K562 (cell line): ENCODE data around the gene ACBD3. TPM values are rescaled to one million over a fixed set of nuclear protein-coding genes. Genes with fewer than 3 reads are reported as not detected.

Experiments
- BCLAF1 ChIP-seq, 2 experiments: fragments of 450-650 bp in 1 of 2; IDR thresholded peaks; 2 replicates each; pipeline ENCODE4 v1.6.1; 2011 to 2017; ENCODE audit warnings: low read depth in 2 of 2, antibody characterized with exemption in 1 of 2, borderline replicate concordance in 1 of 2, low read length in 1 of 2, mild to moderate bottlenecking in 1 of 2, mixed read lengths in 1 of 2; ENCODE audit not compliant: control insufficient read depth in 1 of 2
- CBFA2T2 ChIP-seq: fragments of 450-650 bp; conservative IDR thresholded peaks from 2 replicates; pipeline ENCODE4 v1.6.1; 2017; ENCODE audit warnings: mild to moderate bottlenecking
- CXXC5 ChIP-seq: fragments of 250-450 bp; sonication (Bioruptor Pico); IDR thresholded peaks from 2 replicates; pipeline ENCODE4 v1.8.0; 2022; ENCODE audit warnings: inconsistent platforms, mild to moderate bottlenecking, moderate library complexity
- FOS ChIP-seq: IDR thresholded peaks from 3 replicates; pipeline ENCODE4 v1.6.1; 2011; ENCODE audit not compliant: insufficient read length; ENCODE audit errors: extremely low read depth
- HMGN3 ChIP-seq: IDR thresholded peaks from 2 replicates; pipeline ENCODE4 v1.6.1; 2011; ENCODE audit warnings: borderline replicate concordance, low read depth, mild to moderate bottlenecking, mixed read lengths, low read length; ENCODE audit not compliant: insufficient read length; ENCODE audit errors: extremely low read depth
- HNRNPK ChIP-seq: fragments of 200-400 bp; formaldehyde crosslinking; IDR thresholded peaks from one replicate; pipeline ENCODE4 v1.6.1; 2018; ENCODE audit warnings: mild to moderate bottlenecking, low read depth, low read length; ENCODE audit not compliant: poor library complexity, severe bottlenecking
- JUNB ChIP-seq: fragments of 450-650 bp; formaldehyde crosslinking; conservative IDR thresholded peaks from 2 replicates; pipeline ENCODE4 v1.4.0; 2020; ENCODE audit warnings: mild to moderate bottlenecking
- MITF ChIP-seq: IDR thresholded peaks from 2 replicates; pipeline ENCODE4 v1.6.1; 2014; ENCODE audit warnings: antibody characterized with exemption
- MYBL2 ChIP-seq, 2 experiments: fragments of 450-650 bp in 1 of 2; sonication (generic) in 1 of 2; formaldehyde crosslinking in 1 of 2; IDR thresholded peaks; 2 replicates each; pipeline versions ENCODE4 v1.6.1 to v1.8.1; 2017 to 2022; ENCODE audit warnings: borderline replicate concordance in 1 of 2, inconsistent platforms in 1 of 2, low read depth in 1 of 2, mild to moderate bottlenecking in 1 of 2, missing genetic modification reagents in 1 of 2, moderate library complexity in 1 of 2
- NFIC ChIP-seq: fragments of 450-650 bp; IDR thresholded peaks from 2 replicates; pipeline ENCODE4 v1.6.1; 2017; ENCODE audit warnings: mild to moderate bottlenecking, inconsistent platforms
- NFRKB ChIP-seq: fragments of 450-650 bp; IDR thresholded peaks from 2 replicates; pipeline ENCODE4 v1.6.1; 2016; ENCODE audit warnings: low read depth
- RBM25 ChIP-seq: fragments of 200-400 bp; formaldehyde crosslinking; IDR thresholded peaks from 2 replicates; pipeline ENCODE4 v1.6.1; 2018; ENCODE audit warnings: low read length, low read depth, moderate library complexity; ENCODE audit not compliant: severe bottlenecking
- SOX6 ChIP-seq: fragments of 450-650 bp; IDR thresholded peaks from 2 replicates; pipeline ENCODE4 v1.6.1; 2014; ENCODE audit warnings: mild to moderate bottlenecking
- STAG1 ChIP-seq: sonication (generic); formaldehyde crosslinking; IDR thresholded peaks from 2 replicates; pipeline ENCODE4 v1.5.0; 2020; ENCODE audit warnings: missing genetic modification reagents, borderline replicate concordance
- STAT5B ChIP-seq: fragments of 250-450 bp; sonication (Bioruptor Pico); IDR thresholded peaks from 2 replicates; pipeline ENCODE4 v1.8.0; 2021; ENCODE audit warnings: mild to moderate bottlenecking, inconsistent platforms
- TAL1 ChIP-seq: fragments of 450-650 bp; IDR thresholded peaks from 2 replicates; pipeline ENCODE4 v1.6.1; 2016; ENCODE audit warnings: mild to moderate bottlenecking
- TARDBP ChIP-seq: fragments of 450-650 bp; IDR thresholded peaks from 2 replicates; pipeline ENCODE4 v1.6.1; 2016
- WHSC1 ChIP-seq: IDR thresholded peaks from one replicate; pipeline ENCODE4 v1.6.1; 2012; ENCODE audit warnings: low read length, control low read depth, inconsistent platforms
- ZFP36 ChIP-seq: fragments of 150-350 bp; IDR thresholded peaks from 2 replicates; pipeline ENCODE4 v1.6.1; 2018; ENCODE audit warnings: low read length, low read depth; ENCODE audit not compliant: partially characterized antibody
- ZNF197 ChIP-seq: fragments of 200-800 bp; sonication (Bioruptor generic); IDR thresholded peaks from 2 replicates; pipeline ENCODE4 v1.6.1; 2016; ENCODE audit warnings: low read depth, missing genetic modification characterization, missing compliant biosample characterization
- ZNF644 ChIP-seq: fragments of 200-800 bp; sonication (Bioruptor generic); IDR thresholded peaks from 2 replicates; pipeline ENCODE4 v1.6.1; 2016; ENCODE audit warnings: low read depth, missing genetic modification characterization, missing compliant biosample characterization
- polyA plus RNA-seq, 8 experiments: library from polyadenylated mRNA; depleted of rRNA in 4 of 8; stranded (reverse) in 5 of 8; unstranded in 3 of 8; fragments of >200 nt; fragmentation: Nextera tagmentation in 2 of 8; fragmentation: Illumina TruSeq in 1 of 8; extraction: Ambion mirVana in 2 of 8; extraction: Trizol in 1 of 8; gene quantifications; 2 replicates each; pipeline versions ENCODE4 v1.2.1 to v1.2.3, GENCODE V29; 2011 to 2014; ENCODE audit warnings: inconsistent platforms in 1 of 8, missing spikeins in 1 of 8
- total RNA-seq, 7 experiments: library from RNA; depleted of rRNA in 6 of 7; stranded (reverse); fragments of >200 nt in 6 of 7; fragmentation: Illumina TruSeq in 2 of 7; extraction: Trizol in 2 of 7; gene quantifications; 2 replicates each; pipeline versions ENCODE4 v1.2.1 to v1.2.3, GENCODE V29; 2011 to 2021; ENCODE audit warnings: low replicate concordance in 1 of 7
- TF ChIP-seq, protein P1 (sequence below): fragments of 450-650 bp; IDR thresholded peaks from 2 replicates; pipeline ENCODE4 v1.6.1; 2016; ENCODE audit warnings: low read depth, mild to moderate bottlenecking, moderate library complexity
- TF ChIP-seq, protein P2 (sequence below): sonication (generic); formaldehyde crosslinking; IDR thresholded peaks from 2 replicates; pipeline ENCODE4 v1.5.0; 2020; ENCODE audit warnings: missing genetic modification reagents

Gene ACBD3
- total and polyA plus RNA-seq, 9 of the 15 experiments (the other 6 are each of a cell fraction or from before 2014, with no cell fraction given): 11.1 to 36.7 (median 26.9) TPM

- TF ChIP-seq JUNB (CRISPR knock-in tag) (no peak), CBFA2T2 (peak; percentile 59), MYBL2 (IDR thresholded peaks at IDR 0.05; ENCODE audit: low read depth) (no peak), MYBL2 (CRISPR knock-in tag; IDR thresholded peaks at IDR 0.05; ENCODE audit: borderline replicate concordance) (no peak), CXXC5 (0 out of 2 replicates have a peak, but pooled peaks have one; percentile 11), TARDBP (no peak), ZFP36 (no peak), ZNF644 (tag) (no peak), BCLAF1 (IDR thresholded peaks at IDR 0.05; ENCODE audit: borderline replicate concordance in 1 of 2, control insufficient read depth in 1 of 2, low read depth in 2 of 2, low read length in 1 of 2) (no peak), TAL1 (peak; percentile 67), HNRNPK (no peak), STAG1 (CRISPR knock-in tag) (no peak), HMGN3 (no peak), MITF (no peak), ZNF197 (CRISPR knock-in tag) (no peak), SOX6 (0 out of 2 replicates have a peak, but pooled peaks have one; percentile 18), NFRKB (no peak), STAT5B (CRISPR knock-in tag) (no peak), WHSC1 (no peak), NFIC (peak; percentile 38), RBM25 (no peak), FOS (no peak)
- TF ChIP-seq, protein P1, sequence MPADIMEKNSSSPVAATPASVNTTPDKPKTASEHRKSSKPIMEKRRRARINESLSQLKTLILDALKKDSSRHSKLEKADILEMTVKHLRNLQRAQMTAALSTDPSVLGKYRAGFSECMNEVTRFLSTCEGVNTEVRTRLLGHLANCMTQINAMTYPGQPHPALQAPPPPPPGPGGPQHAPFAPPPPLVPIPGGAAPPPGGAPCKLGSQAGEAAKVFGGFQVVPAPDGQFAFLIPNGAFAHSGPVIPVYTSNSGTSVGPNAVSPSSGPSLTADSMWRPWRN: no peak
- TF ChIP-seq, protein P2, sequence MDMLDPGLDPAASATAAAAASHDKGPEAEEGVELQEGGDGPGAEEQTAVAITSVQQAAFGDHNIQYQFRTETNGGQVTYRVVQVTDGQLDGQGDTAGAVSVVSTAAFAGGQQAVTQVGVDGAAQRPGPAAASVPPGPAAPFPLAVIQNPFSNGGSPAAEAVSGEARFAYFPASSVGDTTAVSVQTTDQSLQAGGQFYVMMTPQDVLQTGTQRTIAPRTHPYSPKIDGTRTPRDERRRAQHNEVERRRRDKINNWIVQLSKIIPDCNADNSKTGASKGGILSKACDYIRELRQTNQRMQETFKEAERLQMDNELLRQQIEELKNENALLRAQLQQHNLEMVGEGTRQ: no peak
Measured at GRCh38 chr1:226216056-226216455, 29.5 kb upstream of the ACBD3 start (continued).
